Spinal cord (tissue), 10 donors: ENCODE measurements around the gene CD68. TPM values are rescaled to one million over a fixed set of nuclear protein-coding genes. Genes with fewer than 3 reads are reported as not detected.
A peak's percentile ranks its signal among the peaks of the same experiment; 100 is the strongest.
"Not testable (repeated sequence)": the region's sequence is repeated elsewhere in the genome, so short reads cannot be mapped to it uniquely, and the experiment has no call there.

ENCODE experiments used
- DNase-seq, 6 donors: peaks; one replicate each; pipeline versions ENCODE4 v3.0.0 to v3.0.0-alpha.2; 2013 to 2015; ENCODE audit warnings: low spot score in 6 of 6, low read depth in 4 of 6
- H3K27ac ChIP-seq: one replicate; pipeline ENCODE4 v1.5.1; 2013; ENCODE audit warnings: low read depth, low read length, control low read depth
- H3K27me3 ChIP-seq: one replicate; pipeline ENCODE4 v1.6.1; 2013; ENCODE audit warnings: low read length; ENCODE audit not compliant: control insufficient read depth, insufficient read depth
- H3K36me3 ChIP-seq: one replicate; pipeline ENCODE4 v1.6.1; 2013; ENCODE audit warnings: low read length; ENCODE audit not compliant: control insufficient read depth, insufficient read depth
- H3K4me1 ChIP-seq: one replicate; pipeline ENCODE4 v1.6.1; 2013; ENCODE audit warnings: low read length; ENCODE audit not compliant: control insufficient read depth, insufficient read depth
- H3K4me3 ChIP-seq: one replicate; pipeline ENCODE4 v1.5.1; 2013; ENCODE audit warnings: low read depth, low read length, control low read depth
- H3K9me3 ChIP-seq: one replicate; pipeline ENCODE4 v1.6.1; 2013; ENCODE audit warnings: low read length; ENCODE audit not compliant: control insufficient read depth, insufficient read depth
- WGBS: methylation state at CpG from one replicate; pipeline ENCODE4 v1.1.5; 2013; ENCODE audit warnings: missing lambda C conversion rate; ENCODE audit not compliant: insufficient coverage; 5-methylcytosine and 5-hydroxymethylcytosine counted together
- polyA plus RNA-seq, 2 donors: library from polyadenylated mRNA; unstranded; fragments of 120-200 nt; gene quantifications; one replicate each; pipeline ENCODE4 v1.2.1, GENCODE V29; 2013; ENCODE audit not compliant: insufficient read length in 2 of 2
- total RNA-seq, 2 donors: library from RNA; depleted of rRNA in 1 of 2; stranded (reverse); fragments of 120-200 nt in 1 of 2; fragments of >200 nt in 1 of 2; gene quantifications; one replicate each; pipeline versions ENCODE4 v1.2.3 to v1.2.4, GENCODE V29; 2013 to 2014
- donor health status: healthy.

The CD68 gene
- total and polyA plus RNA-seq, 4 donors = 13.3 to 52.1 (median 46.7) TPM

DNA sequence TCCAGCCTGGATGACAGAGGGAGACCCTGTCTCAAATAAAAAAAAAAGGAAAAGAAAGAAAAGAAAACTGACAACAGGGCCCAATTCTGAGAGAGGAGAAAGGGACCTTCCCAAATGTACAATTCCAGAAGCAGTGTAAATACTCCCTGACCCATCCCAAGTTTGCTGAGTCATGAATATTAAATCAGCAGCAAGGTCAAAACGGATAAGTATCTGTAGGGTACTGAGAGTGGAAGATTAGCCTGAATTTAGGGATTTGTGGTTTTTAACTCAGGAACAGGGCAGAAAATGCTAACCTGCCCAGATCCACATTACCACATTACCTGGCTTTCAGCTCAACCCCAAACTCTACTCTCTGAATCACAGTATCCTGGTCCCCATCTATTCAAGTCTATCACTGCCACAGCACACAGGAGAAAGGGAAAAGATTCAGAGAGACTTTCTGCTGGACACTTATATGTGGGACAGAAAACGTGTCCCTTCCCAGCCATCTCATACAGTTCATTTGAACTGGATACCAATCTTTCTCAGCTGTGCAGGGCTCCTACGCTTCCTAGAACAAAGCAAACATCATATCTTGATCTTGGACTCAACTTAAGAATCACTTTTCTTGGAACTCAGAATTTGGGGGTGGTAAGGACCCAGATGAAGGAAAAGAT, 32.3 kb downstream of the CD68 start:
- Histone ChIP-seq H3K27ac (no peak overlapping the region), H3K27me3 (no peaks in the 10 kb centered on the region), H3K9me3 (no peaks in the 10 kb centered on the region), H3K4me1 (peaks cover 16% of the 10 kb centered on the region), H3K4me3 (no peak overlapping the region), H3K36me3 (peaks cover 8% of the 10 kb centered on the region)
- no peak for DNase-seq
- WGBS = no CpG with 5 or more reads among the region's 3 CpGs

GRCh38 chr17:7612294-7612640, 32.8 kb downstream of the CD68 start:
- H3K9me3 ChIP-seq = no peaks in the 10 kb centered on the region
- DNase-seq = no peak
- H3K27me3 ChIP-seq = no peaks in the 10 kb centered on the region
- 75% methylated on average over 1 of the region's 1 CpG for WGBS
- H3K27ac ChIP-seq = no peak overlapping the region
- H3K4me3 ChIP-seq = no peak overlapping the region
- peaks cover 16% of the 10 kb centered on the region for H3K4me1 ChIP-seq
- peaks cover 8% of the 10 kb centered on the region for H3K36me3 ChIP-seq

GRCh38 chr17:7613769-7614424, 34.5 kb downstream of the CD68 start:
- DNase-seq = peak in 1 of 6 donors; percentile 3
- WGBS = 7% methylated on average over 20 of the region's 20 CpGs
- H3K4me1 ChIP-seq = peaks cover 16% of the 10 kb centered on the region
- H3K4me3 ChIP-seq = peak overlapping the region; percentile 86
- peaks cover 6% of the 10 kb centered on the region for H3K36me3 ChIP-seq
- no peaks in the 10 kb centered on the region for H3K9me3 ChIP-seq
- no peaks in the 10 kb centered on the region for H3K27me3 ChIP-seq
- H3K27ac ChIP-seq = peak overlapping the region; percentile 64

DNA sequence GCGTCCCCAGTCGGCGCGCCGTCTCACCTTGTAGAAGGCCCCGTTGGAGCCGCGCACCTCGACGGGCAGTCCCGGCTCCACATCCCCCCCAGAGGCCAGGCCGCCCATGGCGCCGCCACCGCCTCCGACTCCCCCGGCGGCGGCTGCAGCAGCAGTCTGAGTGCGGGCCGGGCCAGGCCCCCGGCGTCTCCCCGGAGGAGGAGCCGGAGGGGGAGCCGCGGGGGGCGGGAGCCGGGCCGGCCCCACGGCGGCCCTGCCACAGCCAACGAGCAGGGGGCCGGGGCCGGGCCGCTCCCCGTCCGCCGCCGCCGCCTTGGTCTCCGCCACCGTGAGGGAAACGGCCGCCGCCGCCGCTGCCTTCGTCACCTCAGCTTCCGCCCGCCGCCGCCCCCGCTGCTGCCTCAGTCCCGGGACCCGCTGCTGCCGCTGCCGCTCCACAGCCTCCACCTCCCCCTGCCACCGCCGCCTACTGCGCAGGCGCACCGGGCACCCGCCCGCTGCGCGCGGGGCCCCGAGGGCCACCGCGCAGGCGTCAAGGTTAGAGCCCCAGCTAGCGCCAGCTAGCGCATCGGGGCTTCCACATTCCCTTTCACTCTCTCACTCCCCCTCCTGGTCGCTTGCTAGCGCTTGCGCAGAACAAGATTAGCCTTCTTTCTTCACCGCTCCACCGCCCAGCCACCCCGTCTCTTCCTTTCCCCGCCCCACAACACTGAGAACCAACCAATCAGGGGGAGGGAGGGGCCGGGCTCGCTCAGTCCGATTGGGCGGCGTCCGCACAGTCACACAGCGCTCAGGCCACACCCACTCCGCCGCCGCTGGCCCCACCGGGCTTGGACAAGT, 35.2 kb downstream of the CD68 start, which contains the start of gene FXR2:
FXR2 (minus strand) TSS at position 473 of the 840 bp plus-strand sequence; CDS start at position 108, 365 bp downstream.
- H3K27me3 ChIP-seq = no peaks in the 10 kb centered on the region

GRCh38 chr17:7615265-7615747, 35.9 kb downstream of the CD68 start:
- 9% methylated on average over 15 of the region's 28 CpGs for WGBS

More for the DNA sequence above, 35.2 kb downstream of the CD68 start, which contains the start of gene FXR2:
- Histone ChIP-seq H3K27ac (peak within 1 kb of the TSS; percentile 78), H3K4me3 (peak within 1 kb of the TSS; percentile 86), H3K9me3 (no peaks in the 10 kb centered on the region), H3K4me1 (peaks cover 16% of the 10 kb centered on the region), H3K36me3 (peaks cover 6% of the 10 kb centered on the region)
- DNase-seq = peak; percentile 97 to 100 (median 100)
- WGBS = under 1% methylated on average over 92 of the region's 93 CpGs

DNA sequence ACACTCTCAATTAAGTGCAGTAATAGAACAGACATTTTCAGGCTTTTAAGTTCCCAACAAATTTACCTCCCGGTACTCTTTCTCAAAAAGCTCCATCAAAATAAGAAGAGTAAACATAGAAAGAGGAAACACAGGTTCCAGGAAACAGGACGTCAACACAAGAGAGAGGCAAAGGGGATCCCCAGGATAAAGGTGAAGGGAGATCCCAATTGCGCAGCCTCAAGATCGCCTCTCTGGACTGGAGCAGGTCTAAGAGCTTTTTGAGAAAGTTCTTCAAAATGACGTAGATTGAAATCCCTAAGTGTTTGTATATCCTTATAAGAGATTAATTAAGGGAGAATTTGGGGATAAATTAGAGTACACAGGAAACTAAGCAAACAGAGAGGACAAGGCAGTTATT, 39.2 kb downstream of the CD68 start:
- H3K27ac ChIP-seq = no peak overlapping the region
- DNase-seq = no peak
- H3K4me3 ChIP-seq = no peak overlapping the region
- no peaks in the 10 kb centered on the region for H3K36me3 ChIP-seq
- H3K27me3 ChIP-seq = no peaks in the 10 kb centered on the region
- peaks cover 4% of the 10 kb centered on the region for H3K4me1 ChIP-seq
- 88% methylated on average over 2 of the region's 5 CpGs for WGBS
- H3K9me3 ChIP-seq = no peaks in the 10 kb centered on the region

More at GRCh38 chr17:7615265-7615747, 35.9 kb downstream of the CD68 start:
- Histone ChIP-seq H3K27me3 (no peaks in the 10 kb centered on the region), H3K9me3 (no peaks in the 10 kb centered on the region), H3K36me3 (peaks cover 6% of the 10 kb centered on the region), H3K27ac (peak overlapping the region; percentile 78), H3K4me3 (peak overlapping the region; percentile 44), H3K4me1 (peaks cover 16% of the 10 kb centered on the region)
- no peak for DNase-seq

GRCh38 chr17:7620835-7621234, 41.4 kb downstream of the CD68 start:
- no peak overlapping the region for H3K27ac ChIP-seq

GRCh38 chr17:7623661-7624060, 44.2 kb downstream of the CD68 start:
- WGBS = 100% methylated on average over 1 of the region's 5 CpGs
- H3K9me3 ChIP-seq = no peaks in the 10 kb centered on the region
- no peak overlapping the region for H3K4me3 ChIP-seq
- peaks cover 12% of the 10 kb centered on the region for H3K36me3 ChIP-seq
- H3K27ac ChIP-seq = no peak overlapping the region
- DNase-seq = no peak
- H3K4me1 ChIP-seq = peaks cover 17% of the 10 kb centered on the region
- H3K27me3 ChIP-seq = no peaks in the 10 kb centered on the region

More at GRCh38 chr17:7620835-7621234, 41.4 kb downstream of the CD68 start:
- H3K36me3 ChIP-seq = peaks cover 4% of the 10 kb centered on the region
- no peaks in the 10 kb centered on the region for H3K9me3 ChIP-seq
- no peaks in the 10 kb centered on the region for H3K27me3 ChIP-seq
- no peak overlapping the region for H3K4me3 ChIP-seq
- no peak for DNase-seq
- H3K4me1 ChIP-seq = no peaks in the 10 kb centered on the region
- WGBS = 100% methylated on average over 4 of the region's 8 CpGs

- not testable (repeated sequence) for DNase-seq
Observed at GRCh38 chr17:7625749-7626148, 46.3 kb downstream of the CD68 start.

More at GRCh38 chr17:7625749-7626148, 46.3 kb downstream of the CD68 start:
- H3K27ac ChIP-seq, H3K27me3 ChIP-seq, H3K4me3 ChIP-seq, H3K9me3 ChIP-seq: not testable (repeated sequence)
- 96% methylated on average over 13 of the region's 16 CpGs for WGBS
- Histone ChIP-seq H3K4me1 (peaks cover 17% of the 10 kb centered on the region), H3K36me3 (peaks cover 12% of the 10 kb centered on the region)
